ENCODE results near the gene ZNF582.

DNA sequence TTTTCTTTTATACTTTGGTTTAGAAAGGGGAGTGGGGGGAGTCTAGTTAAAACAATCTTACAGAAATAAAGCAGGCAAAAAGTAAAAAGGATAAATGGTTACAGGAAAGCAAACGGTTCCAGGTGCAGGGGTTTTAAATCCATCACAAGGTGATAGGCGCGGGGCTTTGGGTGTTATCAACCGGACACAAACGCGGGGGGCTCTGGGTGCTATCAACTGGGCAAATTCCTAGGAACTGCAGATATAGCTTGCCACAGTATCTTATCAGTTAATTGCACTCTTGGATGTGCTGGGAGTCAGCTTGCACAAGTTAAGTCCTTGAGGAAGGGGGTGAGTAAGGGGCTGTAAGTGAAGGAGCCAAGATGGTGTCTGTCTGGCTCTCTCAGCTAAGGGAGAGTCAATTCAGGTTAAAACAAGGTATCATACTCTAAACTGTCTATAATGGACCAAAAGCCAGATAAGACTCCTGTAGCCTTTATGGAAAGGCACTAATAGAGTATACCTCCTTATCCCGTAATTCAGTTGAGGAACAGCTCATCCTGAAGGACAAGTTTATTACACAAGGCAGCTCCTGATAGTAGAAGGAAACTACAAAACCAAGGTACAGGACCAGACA, 46.1 kb downstream of the ZNF582 start:
- TF ChIP-seq GATA2 (IDR thresholded peaks at IDR 0.05; ENCODE audit: low read depth, low read length) (no peak), GATA3 (IDR thresholded peaks at IDR 0.05; ENCODE audit: low read depth, low read length) (no peak)

Measured in SH-SY5Y (cell line).